Stomach (tissue), 19 donors: Measurements from ENCODE around the gene TPSAB1. TPM values are rescaled to one million over a fixed set of nuclear protein-coding genes. Genes with fewer than 3 reads are reported as not detected.
A peak's percentile ranks its signal among the peaks of the same experiment; 100 is the strongest.
"Not testable (repeated sequence)": the region's sequence is repeated elsewhere in the genome, so short reads cannot be mapped to it uniquely, and the experiment has no call there.

Experiments
- DNase-seq, 2 donors: peaks; one replicate each; pipeline versions ENCODE4 v3.0.0 to v3.0.0-alpha.2; 2013 to 2019
- H3K27ac ChIP-seq, 5 donors: fragments of 200-600 bp in 4 of 5; sonication (generic) in 4 of 5; one replicate each; pipeline ENCODE4 v1.5.1; 2013 to 2019; ENCODE audit warnings: mild to moderate bottlenecking in 1 of 5, moderate library complexity in 1 of 5
- H3K27me3 ChIP-seq, 3 donors: fragments of 200-600 bp; sonication (generic); one replicate each; pipeline ENCODE4 v1.5.1; 2017 to 2019; ENCODE audit warnings: mixed run types in 1 of 3
- H3K36me3 ChIP-seq, 4 donors: fragments of 200-600 bp; sonication (generic); 1 replicate in 3 of 4; 2 replicates in 1 of 4; pipeline ENCODE4 v1.5.1; 2016 to 2019
- H3K4me1 ChIP-seq, 4 donors: fragments of 200-600 bp; sonication (generic); one replicate each; pipeline ENCODE4 v1.5.1; 2016 to 2019
- H3K4me3 ChIP-seq, 4 donors: fragments of 200-600 bp; sonication (generic) in 3 of 4; one replicate each; pipeline ENCODE4 v1.5.1; 2016 to 2019; ENCODE audit warnings: mild to moderate bottlenecking in 1 of 4
- H3K9me3 ChIP-seq, 4 donors: fragments of 200-600 bp; sonication (generic); one replicate each; pipeline ENCODE4 v1.5.1; 2016 to 2019
- CTCF ChIP-seq, 7 experiments: fragments of 450-650 bp in 4 of 7; fragments of 200-600 bp in 3 of 7; sonication (generic) in 3 of 7; IDR thresholded peaks; one replicate each; pipeline ENCODE4 v1.5.1; 2016 to 2019; ENCODE audit warnings: antibody characterized with exemption in 7 of 7, control low read depth in 2 of 7, mild to moderate bottlenecking in 1 of 7
- EP300 ChIP-seq: sonication (generic); formaldehyde crosslinking; IDR thresholded peaks from one replicate; pipeline ENCODE4 v1.6.1; 2017; ENCODE audit warnings: antibody characterized with exemption
- POLR2A ChIP-seq, 4 donors: fragments of 450-650 bp; IDR thresholded peaks; one replicate each; pipeline ENCODE4 v1.6.1; 2016; ENCODE audit warnings: antibody characterized with exemption in 4 of 4, control low read depth in 2 of 4, mild to moderate bottlenecking in 1 of 4, moderate library complexity in 1 of 4
- POLR2AphosphoS5 ChIP-seq, 3 donors: sonication (generic); formaldehyde crosslinking; IDR thresholded peaks; one replicate each; pipeline ENCODE4 v1.6.1; 2016; ENCODE audit warnings: antibody characterized with exemption in 3 of 3
- WGBS, 5 donors: extraction: QIAGEN DNeasy Blood & Tissue Kit in 3 of 5; methylation state at CpG; one replicate each; pipeline versions ENCODE4 v1.1.5 to v1.1.7; 2013 to 2018; 5-methylcytosine and 5-hydroxymethylcytosine counted together
- intact Hi-C: fragments of 100-400 bp; cut with DNase I; formaldehyde crosslinking; loops from one replicate; pipeline ENCODE4 v1.15.1; 2023; ENCODE audit warnings: low total_unique reads
- long read RNA-seq, 10 donors: transcript quantifications; one replicate each; lab custom pipeline, GENCODE V29; 2026
- polyA plus RNA-seq, 3 donors: library from polyadenylated mRNA; stranded (reverse); fragments of 200-250 nt; gene quantifications; one replicate each; pipeline ENCODE4 v1.2.3, GENCODE V29; 2013
- total RNA-seq, 5 donors: library from RNA; depleted of rRNA; stranded (reverse); fragments of >200 nt; gene quantifications; one replicate each; pipeline versions ENCODE4 v1.1.0 to v1.2.3, GENCODE V29; 2014 to 2016
- donor health status: healthy with polysubstance abuse.
- donor health status: Bipolar disorder and iron deficiency.
- donor health status: healthy.

The TPSAB1 gene
- total RNA-seq (100 to 1,000 TPM in 3 of 5 donors, 10 to 100 TPM in 2; 15.4 to 202 (median 110) TPM), polyA plus RNA-seq (100 to 1,000 TPM in 1 of 3 donors, 10 to 100 TPM in 2; 16.9 to 115 (median 32.1) TPM)
- long read RNA-seq, donor 1, partial matches to known transcripts, result 0 of 2 reads
- long read RNA-seq, donor 1, other reads (novel, unspliced or antisense), result 0 of 2 reads
- long read RNA-seq, donor 2, result 0 reads
- long read RNA-seq, donor 3, result 0 reads
- long read RNA-seq, donor 4, result 0 reads
- long read RNA-seq, donor 5, result 0 reads
- long read RNA-seq, donor 6, partial matches to known transcripts, result 0 of 2 reads
- long read RNA-seq, donor 6, other reads (novel, unspliced or antisense), result 0 of 2 reads
- long read RNA-seq, donor 7, partial matches to known transcripts, result 0 of 1 reads
- long read RNA-seq, donor 7, other reads (novel, unspliced or antisense), result 0 of 1 reads
- long read RNA-seq, donor 8, partial matches to known transcripts, result 0 of 1 reads
- long read RNA-seq, donor 8, other reads (novel, unspliced or antisense), result 0 of 1 reads
- long read RNA-seq, donor 9, partial matches to known transcripts, result 0 of 2 reads
- long read RNA-seq, donor 9, other reads (novel, unspliced or antisense), result 0 of 2 reads
- long read RNA-seq, donor 10, result 0 reads

GRCh38 chr16:1240436-1240835 is at the start of gene TPSAB1:
TSS of gene TPSAB1 (plus strand) at chr16:1240705. CDS start at chr16:1240939, 234 bp downstream.
- intact Hi-C loops, H3K4me3 ChIP-seq, H3K27ac ChIP-seq, H3K36me3 ChIP-seq, H3K9me3 ChIP-seq, DNase-seq: not testable (repeated sequence)
- H3K27me3 ChIP-seq, result peaks cover 0 to 25% (median 0%) of the 10 kb centered on the region in 3 donors
- WGBS, 5 donors, result 48 to 100% (median 68%) methylated on average over 2 to 6 of the region's 12 CpGs; no CpG with 5 or more reads in 1 of the 5 donors
- H3K4me1 ChIP-seq, result peaks cover 0 to 17% (median 7%) of the 10 kb centered on the region in 4 donors

- intact Hi-C loops, H3K9me3 ChIP-seq, H3K4me3 ChIP-seq, DNase-seq: not testable (repeated sequence)
- Histone ChIP-seq H3K27me3 (peaks cover 0 to 26% (median 9%) of the 10 kb centered on the region in 3 donors), H3K27ac (peak overlapping the region in 1 of 5 donors; percentile 83), H3K36me3 (peaks cover 0 to 11% (median 0%) of the 10 kb centered on the region in 4 donors), H3K4me1 (peaks cover 8 to 37% (median 22%) of the 10 kb centered on the region in 4 donors)
- whole genome bisulfite sequencing, 5 donors, result 77 to 92% (median 87%) methylated on average over 5 to 11 of the region's 11 CpGs; no CpG with 5 or more reads in 1 of the 5 donors
These were observed 49.7 kb upstream of the TPSAB1 start for GRCh38 chr16:1190789-1191188.

- TF ChIP-seq POLR2A (IDR thresholded peaks at IDR 0.05) (no peak), POLR2AphosphoS5 (IDR thresholded peaks at IDR 0.05) (no peak), CTCF (IDR thresholded peaks at IDR 0.05) (no peak), EP300 (no peak)
- WGBS, 5 donors, result 63 to 77% (median 75%) methylated on average over 7 to 9 of the region's 9 CpGs
- Histone ChIP-seq H3K4me1 (peaks cover 8 to 39% (median 23%) of the 10 kb centered on the region in 4 donors), H3K27me3 (peaks cover 0 to 31% (median 9%) of the 10 kb centered on the region in 3 donors), H3K36me3 (peaks cover 0 to 8% (median 0%) of the 10 kb centered on the region in 4 donors), H3K4me3 (no peak overlapping the region), H3K9me3 (no peaks in the 10 kb centered on the region), H3K27ac (peak overlapping the region in 4 of 5 donors; percentile 5 to 83 (median 60))
- DNase-seq, result no peak
- intact Hi-C loops, result no loop called here
These were observed 48.0 kb upstream of the TPSAB1 start for GRCh38 chr16:1192384-1193073.

GRCh38 chr16:1193143-1193824 is 47.2 kb upstream of the TPSAB1 start:
- H3K27ac ChIP-seq, result peak overlapping the region in 3 of 5 donors; percentile 57 to 83 (median 64)
- intact Hi-C loops, result no loop called here
- WGBS, 5 donors, result 64 to 77% (median 70%) methylated on average over 17 to 30 of the region's 30 CpGs
- H3K36me3 ChIP-seq, result peaks cover 0 to 12% (median 0%) of the 10 kb centered on the region in 4 donors
- H3K4me3 ChIP-seq, result no peak overlapping the region
- peaks cover 0 to 30% (median 9%) of the 10 kb centered on the region in 3 donors for H3K27me3 ChIP-seq
- H3K9me3 ChIP-seq, result no peaks in the 10 kb centered on the region
- H3K4me1 ChIP-seq, result peaks cover 8 to 39% (median 23%) of the 10 kb centered on the region in 4 donors
- DNase-seq, result peak in 1 of 2 donors; percentile 50
- TF ChIP-seq POLR2A (IDR thresholded peaks at IDR 0.05), result no peak
- TF ChIP-seq POLR2AphosphoS5 (IDR thresholded peaks at IDR 0.05), result peak in 2 of 3 donors; percentile 16 to 64
- TF ChIP-seq EP300, result peak; percentile 15
- TF ChIP-seq CTCF (IDR thresholded peaks at IDR 0.05), result no peak
